Measurements from ENCODE around the gene NXPE1. TPM values are rescaled to one million over a fixed set of nuclear protein-coding genes. Genes with fewer than 3 reads are reported as not detected.

NXPE1 gene
- total RNA-seq, 1 experiment from 2014 or later = not detected

DNA sequence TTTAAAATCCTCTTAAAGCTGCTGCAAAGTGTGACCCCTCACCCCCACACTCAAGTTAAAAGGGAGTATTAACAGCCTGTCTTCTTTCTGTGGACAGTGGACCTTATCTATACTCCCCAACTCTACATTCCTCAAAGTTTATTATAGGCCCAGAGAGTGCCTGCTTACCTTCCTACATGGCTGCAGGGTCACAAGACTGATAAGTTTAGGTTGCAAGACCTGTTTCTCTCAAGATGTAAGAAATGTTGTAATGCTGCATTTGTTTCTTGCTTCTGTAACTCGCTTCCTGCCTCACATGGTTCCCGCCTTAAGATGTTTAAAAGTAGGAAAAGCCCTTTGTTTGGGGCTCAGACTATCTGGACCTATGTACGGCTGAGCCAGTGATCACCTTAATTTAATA is 10.1 kb upstream of the NXPE1 start:
- no peaks in the 10 kb centered on the region for H3K9me2 ChIP-seq (ENCODE audit: insufficient read depth)
- no peaks in the 10 kb centered on the region for H3K9me3 ChIP-seq (ENCODE audit: control insufficient read depth in 1 of 2, insufficient read depth in 1 of 2, low read depth in 1 of 2, low read length in 2 of 2)
- ChIA-PET CTCF (no interaction called here), POLR2A (no interaction called here), RAD21 (ENCODE audit: low non-redundant PET in 1 of 2, low total read pairs in 2 of 2, uncharacterized antibody in 2 of 2, unreplicated experiment in 2 of 2) (no interaction called here)
- no peak overlapping the region for H3K4me3 ChIP-seq (replicated peaks in 1 of 2; ENCODE audit: low read depth in 1 of 2, low read length in 2 of 2)
- no peaks in the 10 kb centered on the region for H3K79me2 ChIP-seq (ENCODE audit: insufficient read depth, low read length)
- H3K4me1 ChIP-seq (ENCODE audit: control insufficient read depth in 1 of 2, insufficient read depth in 2 of 2, low read length in 2 of 2) = no peaks in the 10 kb centered on the region
- BruUV-seq (replicated peaks) = no TSS peak
- H3K9ac ChIP-seq (ENCODE audit: low read length) = no peak overlapping the region
- DNase-seq (ENCODE audit: low read depth, low spot score) (no peak), ATAC-seq (no peak)
- no peaks in the 10 kb centered on the region for H4K20me1 ChIP-seq (ENCODE audit: insufficient read depth)
- no peaks in the 10 kb centered on the region for H3K36me3 ChIP-seq (ENCODE audit: control insufficient read depth in 1 of 2, insufficient read depth in 2 of 2, low read length in 2 of 2)
- TF ChIP-seq FOSL1 (IDR thresholded peaks at IDR 0.05; ENCODE audit: low read depth) (no peak), ZNF274 (IDR thresholded peaks at IDR 0.05; ENCODE audit: low read depth, low read length) (no peak), SIN3A (IDR thresholded peaks at IDR 0.05; ENCODE audit: low read depth) (no peak), EGR1 (IDR thresholded peaks at IDR 0.05; ENCODE audit: low read depth) (no peak), TCF7L2 (IDR thresholded peaks at IDR 0.05; ENCODE audit: borderline replicate concordance, extremely low read depth, insufficient read depth, insufficient read length) (no peak), RAD21 (IDR thresholded peaks at IDR 0.05; ENCODE audit: low read depth) (no peak), ZFX (IDR thresholded peaks at IDR 0.05) (no peak)
- TF ChIP-seq, protein P1, sequence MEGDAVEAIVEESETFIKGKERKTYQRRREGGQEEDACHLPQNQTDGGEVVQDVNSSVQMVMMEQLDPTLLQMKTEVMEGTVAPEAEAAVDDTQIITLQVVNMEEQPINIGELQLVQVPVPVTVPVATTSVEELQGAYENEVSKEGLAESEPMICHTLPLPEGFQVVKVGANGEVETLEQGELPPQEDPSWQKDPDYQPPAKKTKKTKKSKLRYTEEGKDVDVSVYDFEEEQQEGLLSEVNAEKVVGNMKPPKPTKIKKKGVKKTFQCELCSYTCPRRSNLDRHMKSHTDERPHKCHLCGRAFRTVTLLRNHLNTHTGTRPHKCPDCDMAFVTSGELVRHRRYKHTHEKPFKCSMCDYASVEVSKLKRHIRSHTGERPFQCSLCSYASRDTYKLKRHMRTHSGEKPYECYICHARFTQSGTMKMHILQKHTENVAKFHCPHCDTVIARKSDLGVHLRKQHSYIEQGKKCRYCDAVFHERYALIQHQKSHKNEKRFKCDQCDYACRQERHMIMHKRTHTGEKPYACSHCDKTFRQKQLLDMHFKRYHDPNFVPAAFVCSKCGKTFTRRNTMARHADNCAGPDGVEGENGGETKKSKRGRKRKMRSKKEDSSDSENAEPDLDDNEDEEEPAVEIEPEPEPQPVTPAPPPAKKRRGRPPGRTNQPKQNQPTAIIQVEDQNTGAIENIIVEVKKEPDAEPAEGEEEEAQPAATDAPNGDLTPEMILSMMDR (IDR thresholded peaks at IDR 0.05 in 2 of 3, conservative IDR thresholded peaks at IDR 0.05 in 1 of 3; ENCODE audit: borderline replicate concordance in 1 of 3, insufficient read depth in 1 of 3, low read depth in 2 of 3, low read length in 2 of 3) = no peak
- TF ChIP-seq, protein P2, sequence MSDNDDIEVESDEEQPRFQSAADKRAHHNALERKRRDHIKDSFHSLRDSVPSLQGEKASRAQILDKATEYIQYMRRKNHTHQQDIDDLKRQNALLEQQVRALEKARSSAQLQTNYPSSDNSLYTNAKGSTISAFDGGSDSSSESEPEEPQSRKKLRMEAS (IDR thresholded peaks at IDR 0.05) = no peak
- TF ChIP-seq, protein P3, sequence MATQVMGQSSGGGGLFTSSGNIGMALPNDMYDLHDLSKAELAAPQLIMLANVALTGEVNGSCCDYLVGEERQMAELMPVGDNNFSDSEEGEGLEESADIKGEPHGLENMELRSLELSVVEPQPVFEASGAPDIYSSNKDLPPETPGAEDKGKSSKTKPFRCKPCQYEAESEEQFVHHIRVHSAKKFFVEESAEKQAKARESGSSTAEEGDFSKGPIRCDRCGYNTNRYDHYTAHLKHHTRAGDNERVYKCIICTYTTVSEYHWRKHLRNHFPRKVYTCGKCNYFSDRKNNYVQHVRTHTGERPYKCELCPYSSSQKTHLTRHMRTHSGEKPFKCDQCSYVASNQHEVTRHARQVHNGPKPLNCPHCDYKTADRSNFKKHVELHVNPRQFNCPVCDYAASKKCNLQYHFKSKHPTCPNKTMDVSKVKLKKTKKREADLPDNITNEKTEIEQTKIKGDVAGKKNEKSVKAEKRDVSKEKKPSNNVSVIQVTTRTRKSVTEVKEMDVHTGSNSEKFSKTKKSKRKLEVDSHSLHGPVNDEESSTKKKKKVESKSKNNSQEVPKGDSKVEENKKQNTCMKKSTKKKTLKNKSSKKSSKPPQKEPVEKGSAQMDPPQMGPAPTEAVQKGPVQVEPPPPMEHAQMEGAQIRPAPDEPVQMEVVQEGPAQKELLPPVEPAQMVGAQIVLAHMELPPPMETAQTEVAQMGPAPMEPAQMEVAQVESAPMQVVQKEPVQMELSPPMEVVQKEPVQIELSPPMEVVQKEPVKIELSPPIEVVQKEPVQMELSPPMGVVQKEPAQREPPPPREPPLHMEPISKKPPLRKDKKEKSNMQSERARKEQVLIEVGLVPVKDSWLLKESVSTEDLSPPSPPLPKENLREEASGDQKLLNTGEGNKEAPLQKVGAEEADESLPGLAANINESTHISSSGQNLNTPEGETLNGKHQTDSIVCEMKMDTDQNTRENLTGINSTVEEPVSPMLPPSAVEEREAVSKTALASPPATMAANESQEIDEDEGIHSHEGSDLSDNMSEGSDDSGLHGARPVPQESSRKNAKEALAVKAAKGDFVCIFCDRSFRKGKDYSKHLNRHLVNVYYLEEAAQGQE (IDR thresholded peaks at IDR 0.05; ENCODE audit: low read depth) = no peak
- no peak overlapping the region for H2AFZ ChIP-seq (ENCODE audit: low read depth, low read length, poor library complexity, severe bottlenecking)
- H3K27me3 ChIP-seq (ENCODE audit: insufficient read depth, low read length) = no peaks in the 10 kb centered on the region
- intact Hi-C loops (cut with micrococcal nuclease) = no loop called here
- no peak overlapping the region for H3K27ac ChIP-seq (ENCODE audit: low read depth, low read length)
- no peak overlapping the region for H3K4me2 ChIP-seq (ENCODE audit: low read length)
